GM12878 (cell line): ENCODE results near the gene PRDM16. TPM values are rescaled to one million over a fixed set of nuclear protein-coding genes. Genes with fewer than 3 reads are reported as not detected.

Source experiments
- ATAC-seq: fragments of 200-7000 bp; cut with Tn5 transposase; 3 replicates; pipeline ENCODE4 v1.9.1; 2020; ENCODE audit warnings: mild to moderate bottlenecking, moderate library complexity
- BruUV-seq: library from RNA; stranded (reverse); fragments of 400-500 nt; replicated peaks from 2 replicates; lab custom pipeline; 2021; lab: Mats Ljungman, UMichigan
- CTCF ChIA-PET: fragments of 300-600 bp; sonication (Branson Sonifier 250); formaldehyde crosslinking; extraction: SDS; loops from one replicate; lab custom pipeline; 2021; ENCODE audit warnings: inconsistent platforms; lab: Yijun Ruan, JAX
- POLR2A ChIA-PET: fragments of 350-600 bp; formaldehyde crosslinking; extraction: SDS; loops from one replicate; lab custom pipeline; 2021; ENCODE audit warnings: inconsistent platforms; lab: Charles Lee
- RAD21 ChIA-PET: fragments of 300-600 bp; sonication (Branson Sonifier 250); formaldehyde crosslinking; loops from one replicate; lab custom pipeline; 2023; ENCODE audit warnings: antibody characterized with exemption; ENCODE audit not compliant: unreplicated experiment; lab: Charles Lee
- SMC1A ChIA-PET: fragments of 300-600 bp; sonication (Branson Sonifier 250); formaldehyde crosslinking; loops from one replicate; lab custom pipeline; 2023; ENCODE audit not compliant: unreplicated experiment, uncharacterized antibody; lab: Charles Lee
- DNase-seq: peaks from one replicate; pipeline ENCODE4 v3.0.0-alpha.2; 2011; ENCODE audit warnings: low read depth, low spot score
- FAIRE-seq: peaks from 3 replicates; lab custom pipeline; 2011; peaks lifted over from hg19 to GRCh38; lab: Jason Lieb, UNC
- H2AFZ ChIP-seq: 2 replicates; pipeline ENCODE4 v1.6.0; 2011; ENCODE audit warnings: low read depth, low read length, control low read depth; ENCODE audit not compliant: control insufficient read depth
- H3K27ac ChIP-seq: 2 replicates; pipeline ENCODE4 v1.5.1; 2011; ENCODE audit warnings: control low read depth; ENCODE audit not compliant: control insufficient read depth, insufficient read depth
- H3K27me3 ChIP-seq, 2 experiments: replicated peaks in 1 of 2; 2 replicates each; pipeline versions ENCODE4 v1.6.0 to v1.6.1; 2011; ENCODE audit warnings: low read length in 1 of 2; ENCODE audit not compliant: control insufficient read depth in 2 of 2, insufficient read depth in 2 of 2
- H3K36me3 ChIP-seq, 2 experiments: 2 replicates each; pipeline ENCODE4 v1.5.1; 2011; ENCODE audit warnings: low read length in 1 of 2; ENCODE audit not compliant: control insufficient read depth in 2 of 2, insufficient read depth in 2 of 2
- H3K4me1 ChIP-seq: 2 replicates; pipeline ENCODE4 v1.6.1; 2011; ENCODE audit warnings: mild to moderate bottlenecking, low read length, moderate library complexity, mixed read lengths; ENCODE audit not compliant: control insufficient read depth, insufficient read depth
- H3K4me2 ChIP-seq: 2 replicates; pipeline ENCODE4 v1.6.0; 2011; ENCODE audit warnings: control low read depth; ENCODE audit not compliant: control insufficient read depth, insufficient read depth
- H3K4me3 ChIP-seq: fragments of 200-600 bp; sonication (generic); 2 replicates; pipeline ENCODE4 v1.5.1; 2016
- H3K79me2 ChIP-seq: 2 replicates; pipeline ENCODE4 v1.6.0; 2011; ENCODE audit warnings: low read length; ENCODE audit not compliant: control insufficient read depth, insufficient read depth
- H3K9ac ChIP-seq: 2 replicates; pipeline ENCODE4 v1.8.0; 2011; ENCODE audit warnings: low read length, control low read depth, mixed read lengths; ENCODE audit not compliant: control insufficient read depth, insufficient read depth
- H3K9me3 ChIP-seq: replicated peaks from 3 replicates; pipeline ENCODE4 v1.5.1; 2011; ENCODE audit warnings: mild to moderate bottlenecking, low read length; ENCODE audit not compliant: control insufficient read depth, insufficient read depth
- H4K20me1 ChIP-seq: 2 replicates; pipeline ENCODE4 v1.6.0; 2011; ENCODE audit not compliant: control insufficient read depth, insufficient read depth
- FOS ChIP-seq: IDR thresholded peaks from 3 replicates; pipeline ENCODE4 v1.6.1; 2011; ENCODE audit warnings: borderline replicate concordance; ENCODE audit not compliant: insufficient read length; ENCODE audit errors: extremely low read depth
- HDGF ChIP-seq: fragments of 450-650 bp; IDR thresholded peaks from 2 replicates; pipeline ENCODE4 v1.6.1; 2016; ENCODE audit warnings: antibody characterized with exemption
- POU2F2 ChIP-seq: IDR thresholded peaks from 3 replicates; pipeline ENCODE4 v1.6.1; 2011; ENCODE audit warnings: low read depth, mild to moderate bottlenecking, low read length, borderline replicate concordance
- ZBTB4 ChIP-seq: fragments of 450-650 bp; formaldehyde crosslinking; IDR thresholded peaks from 2 replicates; pipeline ENCODE4 v1.4.0; 2022; ENCODE audit warnings: mild to moderate bottlenecking, moderate library complexity
- ZNF592 ChIP-seq: fragments of 450-650 bp; IDR thresholded peaks from 2 replicates; pipeline ENCODE4 v1.6.1; 2017; ENCODE audit warnings: mild to moderate bottlenecking, moderate library complexity
- WGBS: methylation state at CpG from one replicate; pipeline ENCODE4 v1.1.6; 2016; ENCODE audit warnings: low lambda C conversion rate; ENCODE audit not compliant: insufficient replicate concordance, insufficient coverage; ENCODE audit errors: missing lambda C conversion rate; 5-methylcytosine and 5-hydroxymethylcytosine counted together
- in situ Hi-C: fragments of 300-500 bp; cut with MboI; formaldehyde crosslinking; loops from 9 replicates; pipeline ENCODE4 v1.14.3; 2018; ENCODE audit warnings: mixed read lengths
- intact Hi-C: fragments of 100-400 bp; cut with micrococcal nuclease; formaldehyde crosslinking; loops from one replicate; pipeline ENCODE4 v1.14.2; 2022; ENCODE audit not compliant: unreplicated experiment
- polyA plus RNA-seq, 11 experiments: library from polyadenylated mRNA; depleted of rRNA in 4 of 11; unstranded in 6 of 11; stranded (reverse) in 5 of 11; fragments of >200 nt; fragmentation: Nextera tagmentation in 4 of 11; fragmentation: Illumina TruSeq in 1 of 11; extraction: Ambion mirVana in 4 of 11; extraction: Trizol in 1 of 11; gene quantifications; 1 replicate in 1 of 11; 2 replicates in 10 of 11; pipeline versions ENCODE4 v1.2.1 to v1.2.3, GENCODE V29; 2011 to 2016; ENCODE audit warnings: inconsistent platforms in 2 of 11, missing spikeins in 2 of 11, low read depth in 1 of 11
- total RNA-seq, 4 experiments: library from RNA; depleted of rRNA in 3 of 4; stranded (reverse); fragments of >200 nt in 3 of 4; fragmentation: Illumina TruSeq in 1 of 4; extraction: Trizol in 1 of 4; gene quantifications; 2 replicates each; pipeline versions ENCODE4 v1.2.1 to v1.2.3, GENCODE V29; 2013 to 2021

The PRDM16 gene
- total and polyA plus RNA-seq, 10 of the 15 experiments (the other 5 are each of a cell fraction or from before 2014, with no cell fraction given): 0.03 TPM; not detected in 9

DNA sequence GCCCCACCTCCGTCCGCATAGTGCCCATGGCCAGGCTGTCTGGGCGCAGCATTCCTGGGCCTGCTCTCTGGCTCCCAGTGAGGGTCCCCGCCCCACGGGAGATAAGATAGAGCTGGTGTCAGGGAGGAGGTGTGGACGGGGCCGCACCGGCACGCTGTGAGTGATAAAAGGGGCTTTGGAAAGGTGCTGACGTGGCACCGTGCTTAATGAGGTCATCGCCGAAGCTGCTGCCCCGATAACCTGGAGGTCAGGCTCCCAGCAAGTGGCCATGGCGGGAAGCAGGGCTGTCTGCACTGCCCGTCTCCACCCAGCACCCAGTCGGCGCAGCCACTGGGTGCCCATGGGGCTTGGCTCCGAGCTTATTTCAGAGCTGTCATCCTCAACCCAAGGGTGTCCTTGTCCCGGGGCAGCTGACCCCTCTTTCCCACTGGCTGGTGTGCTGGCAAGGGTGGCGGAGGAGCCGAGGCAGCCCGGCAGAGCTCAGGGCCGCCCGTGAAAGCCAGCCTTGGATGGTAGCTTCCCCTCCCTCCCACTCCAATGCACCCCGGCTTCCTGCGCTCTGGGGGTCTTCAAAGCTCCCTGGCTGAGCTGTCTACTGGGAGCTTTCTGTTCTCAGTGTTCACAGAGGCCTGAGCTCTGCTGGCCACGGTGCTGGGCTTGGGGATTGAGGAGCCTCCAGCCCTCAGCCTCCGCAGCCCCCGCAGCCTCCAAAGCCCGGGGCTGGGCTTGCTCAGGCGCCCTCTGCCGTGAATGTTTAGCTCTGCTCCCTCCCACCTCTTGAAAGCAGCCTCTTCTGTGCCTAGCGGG, 280.4 kb downstream of the PRDM16 start:
- Histone ChIP-seq H3K79me2 (no peaks in the 10 kb centered on the region), H3K9me3 (no peaks in the 10 kb centered on the region; the same call in 2 of the 3 replicates), H3K27ac (no peak overlapping the region), H3K4me2 (no peak overlapping the region), H3K4me1 (no peaks in the 10 kb centered on the region), H3K36me3 (no peaks in the 10 kb centered on the region), H2AFZ (no peak overlapping the region), H4K20me1 (no peaks in the 10 kb centered on the region), H3K4me3 (no peak overlapping the region), H3K27me3 (no peaks in the 10 kb centered on the region), H3K9ac (no peak overlapping the region)
- SMC1A ChIA-PET: no interaction called here
- no peak for FAIRE-seq
- in situ Hi-C loops: no loop called here
- no TSS peak for BruUV-seq
- 45% methylated on average over 34 of the region's 34 CpGs for whole genome bisulfite sequencing
- CTCF ChIA-PET: interaction anchor here (0.7 kb wide), 1 partner anchor 43 kb away, joined by 3 read pairs; no protein-coding TSS in a partner anchor
- ATAC-seq: no peak
- RAD21 ChIA-PET: no interaction called here
- intact Hi-C loops: no loop called here
- no peak for DNase-seq
- POLR2A ChIA-PET: no interaction called here
- TF ChIP-seq FOS (no peak), POU2F2 (no peak)

GRCh38 chr1:3349968-3350299, 280.9 kb downstream of the PRDM16 start:
- no peak overlapping the region for H3K27ac ChIP-seq
- no peak overlapping the region for H3K4me3 ChIP-seq
- no peaks in the 10 kb centered on the region; the same call in 2 of the 3 replicates for H3K9me3 ChIP-seq
- intact Hi-C loops (no loop called here), in situ Hi-C loops (no loop called here)
- no peaks in the 10 kb centered on the region for H3K79me2 ChIP-seq
- POLR2A ChIA-PET: no interaction called here
- H2AFZ ChIP-seq: no peak overlapping the region
- WGBS: 48% methylated on average over 3 of the region's 3 CpGs
- CTCF ChIA-PET: interaction anchor here (0.7 kb wide), 1 partner anchor 43 kb away, joined by 3 read pairs; no protein-coding TSS in a partner anchor
- no peaks in the 10 kb centered on the region for H4K20me1 ChIP-seq
- no peak overlapping the region for H3K4me2 ChIP-seq
- SMC1A ChIA-PET: no interaction called here
- FAIRE-seq (no peak), ATAC-seq (no peak), DNase-seq (no peak)
- H3K27me3 ChIP-seq: no peaks in the 10 kb centered on the region
- H3K4me1 ChIP-seq: no peaks in the 10 kb centered on the region
- RAD21 ChIA-PET: no interaction called here
- H3K9ac ChIP-seq: no peak overlapping the region
- H3K36me3 ChIP-seq: no peaks in the 10 kb centered on the region
- no TSS peak for BruUV-seq
- TF ChIP-seq ZBTB4 (CRISPR knock-in tag) (no peak), HDGF (no peak), ZNF592 (no peak)
